Neural progenitor cell (in vitro differentiated cells): ENCODE measurements around the gene SLC39A6.

Source experiments
- CTCF ChIP-seq: fragments of 200-600 bp; sonication (generic); IDR thresholded peaks from 2 replicates; pipeline ENCODE4 v1.5.1; 2017; ENCODE audit warnings: antibody characterized with exemption, mild to moderate bottlenecking
- EZH2 ChIP-seq: fragments of 200-600 bp; sonication (generic); IDR thresholded peaks from 2 replicates; pipeline ENCODE4 v1.6.1; 2017; ENCODE audit warnings: antibody characterized with exemption, mild to moderate bottlenecking, moderate library complexity

- TF ChIP-seq CTCF = no peak
- no peak for TF ChIP-seq EZH2
Observed at GRCh38 chr18:36139245-36139644, 10.1 kb upstream of the SLC39A6 start.
